Upper lobe of left lung (tissue), 4 donors: ENCODE results near the gene TTYH3.

Experiments used
- POLR2A ChIP-seq, 4 donors: fragments of 450-650 bp; IDR thresholded peaks; one replicate each; pipeline ENCODE4 v1.5.1; 2016 to 2017; ENCODE audit warnings: antibody characterized with exemption in 4 of 4, mild to moderate bottlenecking in 2 of 4
- TF ChIP-seq, protein P1 (sequence below), 6 experiments: fragments of 450-650 bp in 4 of 6; fragments of 200-600 bp in 2 of 6; sonication (generic) in 2 of 6; IDR thresholded peaks; one replicate each; pipeline ENCODE4 v1.5.1; 2016 to 2019; ENCODE audit warnings: antibody characterized with exemption in 6 of 6

GRCh38 chr7:2641406-2642393 lies 9.9 kb downstream of the TTYH3 start:
- TF ChIP-seq POLR2A (IDR thresholded peaks at IDR 0.05), result peak in 1 of 4 donors; percentile 56
- TF ChIP-seq, protein P1, sequence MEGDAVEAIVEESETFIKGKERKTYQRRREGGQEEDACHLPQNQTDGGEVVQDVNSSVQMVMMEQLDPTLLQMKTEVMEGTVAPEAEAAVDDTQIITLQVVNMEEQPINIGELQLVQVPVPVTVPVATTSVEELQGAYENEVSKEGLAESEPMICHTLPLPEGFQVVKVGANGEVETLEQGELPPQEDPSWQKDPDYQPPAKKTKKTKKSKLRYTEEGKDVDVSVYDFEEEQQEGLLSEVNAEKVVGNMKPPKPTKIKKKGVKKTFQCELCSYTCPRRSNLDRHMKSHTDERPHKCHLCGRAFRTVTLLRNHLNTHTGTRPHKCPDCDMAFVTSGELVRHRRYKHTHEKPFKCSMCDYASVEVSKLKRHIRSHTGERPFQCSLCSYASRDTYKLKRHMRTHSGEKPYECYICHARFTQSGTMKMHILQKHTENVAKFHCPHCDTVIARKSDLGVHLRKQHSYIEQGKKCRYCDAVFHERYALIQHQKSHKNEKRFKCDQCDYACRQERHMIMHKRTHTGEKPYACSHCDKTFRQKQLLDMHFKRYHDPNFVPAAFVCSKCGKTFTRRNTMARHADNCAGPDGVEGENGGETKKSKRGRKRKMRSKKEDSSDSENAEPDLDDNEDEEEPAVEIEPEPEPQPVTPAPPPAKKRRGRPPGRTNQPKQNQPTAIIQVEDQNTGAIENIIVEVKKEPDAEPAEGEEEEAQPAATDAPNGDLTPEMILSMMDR (IDR thresholded peaks at IDR 0.05), result peak in 2 of 6 experiments; percentile 17 to 41
